ENCODE results near the gene TMEM131.
"Not testable (repeated sequence)": the region's sequence is repeated elsewhere in the genome, so short reads cannot be mapped to it uniquely, and the experiment has no call there.

TMEM131 gene

GRCh38 chr2:97924194-97924593 lies 71.6 kb downstream of the TMEM131 start:
- no peak for TF ChIP-seq CTCF (IDR thresholded peaks at IDR 0.05; ENCODE audit: low read depth, low read length)
- in situ Hi-C loops (cut with HindIII; ENCODE audit: low sequenced_read_pairs): no loop called here
- H3K4me3 ChIP-seq (ENCODE audit: low read depth, low read length): no peak overlapping the region
- DNase-seq (ENCODE audit: low read depth, low spot score): no peak

- DNase-seq (ENCODE audit: low read depth, low spot score): no peak
- TF ChIP-seq CTCF (IDR thresholded peaks at IDR 0.05; ENCODE audit: low read depth, low read length): no peak
- H3K4me3 ChIP-seq (ENCODE audit: low read depth, low read length): no peak overlapping the region
- in situ Hi-C loops (cut with HindIII; ENCODE audit: low sequenced_read_pairs): no loop called here
These were observed 75.9 kb downstream of the TMEM131 start for GRCh38 chr2:97919858-97920257.

GRCh38 chr2:97918818-97919217 lies 76.9 kb downstream of the TMEM131 start:
- no peak overlapping the region for H3K4me3 ChIP-seq (ENCODE audit: low read depth, low read length)
- no peak for DNase-seq (ENCODE audit: low read depth, low spot score)
- in situ Hi-C loops (cut with HindIII; ENCODE audit: low sequenced_read_pairs): no loop called here
- TF ChIP-seq CTCF (IDR thresholded peaks at IDR 0.05; ENCODE audit: low read depth, low read length): no peak

- in situ Hi-C loops (cut with HindIII; ENCODE audit: low sequenced_read_pairs); DNase-seq (ENCODE audit: low read depth, low spot score); H3K4me3 ChIP-seq (ENCODE audit: low read depth, low read length): not testable (repeated sequence)
These were observed 78.1 kb downstream of the TMEM131 start for GRCh38 chr2:97917668-97918067.

GRCh38 chr2:97914691-97915213 lies 81.0 kb downstream of the TMEM131 start:
- no peak for TF ChIP-seq CTCF (IDR thresholded peaks at IDR 0.05; ENCODE audit: low read depth, low read length)
- no peak overlapping the region for H3K4me3 ChIP-seq (ENCODE audit: low read depth, low read length)
- in situ Hi-C loops (cut with HindIII; ENCODE audit: low sequenced_read_pairs): no loop called here
- DNase-seq (ENCODE audit: low read depth, low spot score): no peak

GRCh38 chr2:97913846-97914245 lies 81.9 kb downstream of the TMEM131 start:
- DNase-seq (ENCODE audit: low read depth, low spot score): no peak
- TF ChIP-seq CTCF (IDR thresholded peaks at IDR 0.05; ENCODE audit: low read depth, low read length): no peak
- H3K4me3 ChIP-seq (ENCODE audit: low read depth, low read length): no peak overlapping the region
- in situ Hi-C loops (cut with HindIII; ENCODE audit: low sequenced_read_pairs): no loop called here

GRCh38 chr2:97911922-97912575 lies 83.7 kb downstream of the TMEM131 start:
- DNase-seq (ENCODE audit: low read depth, low spot score): no peak
- in situ Hi-C loops (cut with HindIII; ENCODE audit: low sequenced_read_pairs): no loop called here
- TF ChIP-seq CTCF (IDR thresholded peaks at IDR 0.05; ENCODE audit: low read depth, low read length): no peak
- no peak overlapping the region for H3K4me3 ChIP-seq (ENCODE audit: low read depth, low read length)

All from astrocyte of the spinal cord (primary cell).